ENCODE measurements around the gene SDCCAG8.

GRCh38 chr1:243525085-243525487 is 269.2 kb downstream of the SDCCAG8 start:
- no peak for TF ChIP-seq CTCF (IDR thresholded peaks at IDR 0.05)
- TF ChIP-seq POLR2A (IDR thresholded peaks at IDR 0.05), result no peak

Measured in Peyer's patch (tissue), 4 donors.